ENCODE data around the gene PRKRA. TPM values are rescaled to one million over a fixed set of nuclear protein-coding genes. Genes with fewer than 3 reads are reported as not detected.
"Not testable (repeated sequence)": the region's sequence is repeated elsewhere in the genome, so short reads cannot be mapped to it uniquely, and the experiment has no call there.

The PRKRA gene
- polyA plus RNA-seq, 2 donors = 25.2 to 26.0 TPM

GRCh38 chr2:178419123-178419522 lies 31.9 kb downstream of the PRKRA start:
- Histone ChIP-seq H3K4me1 (ENCODE audit: control insufficient read depth in 2 of 2, insufficient read depth in 2 of 2, low read length in 1 of 2) (no peaks in the 10 kb centered on the region), H3K27ac (ENCODE audit: low read depth in 2 of 2, low read length in 1 of 2) (no peak overlapping the region), H3K36me3 (ENCODE audit: control insufficient read depth in 2 of 2, insufficient read depth in 2 of 2, low read length in 1 of 2) (no peaks in the 10 kb centered on the region), H3K4me3 (ENCODE audit: low read depth in 1 of 2, low read length in 2 of 2) (no peak overlapping the region), H3K27me3 (ENCODE audit: control insufficient read depth in 1 of 2, insufficient read depth in 2 of 2, low read length in 2 of 2) (no peaks in the 10 kb centered on the region), H3K9me3 (ENCODE audit: control insufficient read depth in 2 of 2, insufficient read depth in 1 of 2, low read depth in 1 of 2, low read length in 1 of 2) (no peaks in the 10 kb centered on the region)
- WGBS, 2 donors = 24 to 38% methylated on average over 1 of the region's 1 CpG

- Histone ChIP-seq H3K4me1 (ENCODE audit: control insufficient read depth in 2 of 2, insufficient read depth in 2 of 2, low read length in 1 of 2) (no peaks in the 10 kb centered on the region), H3K27me3 (ENCODE audit: control insufficient read depth in 1 of 2, insufficient read depth in 2 of 2, low read length in 2 of 2) (no peaks in the 10 kb centered on the region), H3K27ac (ENCODE audit: low read depth in 2 of 2, low read length in 1 of 2) (no peak overlapping the region), H3K36me3 (ENCODE audit: control insufficient read depth in 2 of 2, insufficient read depth in 2 of 2, low read length in 1 of 2) (no peaks in the 10 kb centered on the region), H3K4me3 (ENCODE audit: low read depth in 1 of 2, low read length in 2 of 2) (no peak overlapping the region), H3K9me3 (ENCODE audit: control insufficient read depth in 2 of 2, insufficient read depth in 1 of 2, low read depth in 1 of 2, low read length in 1 of 2) (no peaks in the 10 kb centered on the region)
- WGBS, 2 donors = 73 to 86% methylated on average over 1 of the region's 1 CpG
Measured at GRCh38 chr2:178418426-178418825, 32.5 kb downstream of the PRKRA start.

- H3K4me3 ChIP-seq (ENCODE audit: low read depth in 1 of 2, low read length in 2 of 2) = no peak overlapping the region
- no peaks in the 10 kb centered on the region for H3K27me3 ChIP-seq (ENCODE audit: control insufficient read depth in 1 of 2, insufficient read depth in 2 of 2, low read length in 2 of 2)
- 79 to 93% methylated on average over 3 of the region's 3 CpGs for WGBS, 2 donors
- H3K9me3 ChIP-seq (ENCODE audit: control insufficient read depth in 2 of 2, insufficient read depth in 1 of 2, low read depth in 1 of 2, low read length in 1 of 2) = no peaks in the 10 kb centered on the region
- no peaks in the 10 kb centered on the region for H3K4me1 ChIP-seq (ENCODE audit: control insufficient read depth in 2 of 2, insufficient read depth in 2 of 2, low read length in 1 of 2)
- no peak overlapping the region for H3K27ac ChIP-seq (ENCODE audit: low read depth in 2 of 2, low read length in 1 of 2)
- no peaks in the 10 kb centered on the region for H3K36me3 ChIP-seq (ENCODE audit: control insufficient read depth in 2 of 2, insufficient read depth in 2 of 2, low read length in 1 of 2)
Measured at GRCh38 chr2:178417916-178418315, 33.1 kb downstream of the PRKRA start.

GRCh38 chr2:178415979-178416378 lies 35.0 kb downstream of the PRKRA start:
- no peak overlapping the region for H3K4me3 ChIP-seq (ENCODE audit: low read depth in 1 of 2, low read length in 2 of 2)
- H3K27ac ChIP-seq (ENCODE audit: low read depth in 2 of 2, low read length in 1 of 2) = no peak overlapping the region
- no peaks in the 10 kb centered on the region for H3K36me3 ChIP-seq (ENCODE audit: control insufficient read depth in 2 of 2, insufficient read depth in 2 of 2, low read length in 1 of 2)
- no peaks in the 10 kb centered on the region for H3K9me3 ChIP-seq (ENCODE audit: control insufficient read depth in 2 of 2, insufficient read depth in 1 of 2, low read depth in 1 of 2, low read length in 1 of 2)
- H3K4me1 ChIP-seq (ENCODE audit: control insufficient read depth in 2 of 2, insufficient read depth in 2 of 2, low read length in 1 of 2) = no peaks in the 10 kb centered on the region
- H3K27me3 ChIP-seq (ENCODE audit: control insufficient read depth in 1 of 2, insufficient read depth in 2 of 2, low read length in 2 of 2) = no peaks in the 10 kb centered on the region

- Histone ChIP-seq H3K27me3 (ENCODE audit: control insufficient read depth in 1 of 2, insufficient read depth in 2 of 2, low read length in 2 of 2) (no peaks in the 10 kb centered on the region), H3K36me3 (ENCODE audit: control insufficient read depth in 2 of 2, insufficient read depth in 2 of 2, low read length in 1 of 2) (no peaks in the 10 kb centered on the region), H3K27ac (ENCODE audit: low read depth in 2 of 2, low read length in 1 of 2) (peak overlapping the region; percentile 76 to 98), H3K4me3 (ENCODE audit: low read depth in 1 of 2, low read length in 2 of 2) (peak overlapping the region in 1 of 2 donors; percentile 66), H3K9me3 (ENCODE audit: control insufficient read depth in 2 of 2, insufficient read depth in 1 of 2, low read depth in 1 of 2, low read length in 1 of 2) (no peaks in the 10 kb centered on the region), H3K4me1 (ENCODE audit: control insufficient read depth in 2 of 2, insufficient read depth in 2 of 2, low read length in 1 of 2) (no peaks in the 10 kb centered on the region)
- WGBS, 2 donors = 13 to 14% methylated on average over 21 of the region's 21 CpGs
Measured at GRCh38 chr2:178414266-178415247, 36.4 kb downstream of the PRKRA start.

- Histone ChIP-seq H3K4me3 (ENCODE audit: low read depth in 1 of 2, low read length in 2 of 2) (peak overlapping the region; percentile 64 to 66), H3K9me3 (ENCODE audit: control insufficient read depth in 2 of 2, insufficient read depth in 1 of 2, low read depth in 1 of 2, low read length in 1 of 2) (no peaks in the 10 kb centered on the region), H3K36me3 (ENCODE audit: control insufficient read depth in 2 of 2, insufficient read depth in 2 of 2, low read length in 1 of 2) (no peaks in the 10 kb centered on the region), H3K27me3 (ENCODE audit: control insufficient read depth in 1 of 2, insufficient read depth in 2 of 2, low read length in 2 of 2) (no peaks in the 10 kb centered on the region), H3K4me1 (ENCODE audit: control insufficient read depth in 2 of 2, insufficient read depth in 2 of 2, low read length in 1 of 2) (no peaks in the 10 kb centered on the region), H3K27ac (ENCODE audit: low read depth in 2 of 2, low read length in 1 of 2) (peak overlapping the region; percentile 89 to 98)
- WGBS, 2 donors = 0% methylated on average over 45 of the region's 45 CpGs
Measured at GRCh38 chr2:178413472-178414265, 37.3 kb downstream of the PRKRA start.

GRCh38 chr2:178412453-178412852 lies 38.5 kb downstream of the PRKRA start:
- 96 to 99% methylated on average over 8 of the region's 8 CpGs for WGBS, 2 donors

GRCh38 chr2:178412047-178412446 lies 38.9 kb downstream of the PRKRA start:
- Histone ChIP-seq H3K9me3 (ENCODE audit: control insufficient read depth in 2 of 2, insufficient read depth in 1 of 2, low read depth in 1 of 2, low read length in 1 of 2) (no peaks in the 10 kb centered on the region), H3K4me1 (ENCODE audit: control insufficient read depth in 2 of 2, insufficient read depth in 2 of 2, low read length in 1 of 2) (no peaks in the 10 kb centered on the region), H3K4me3 (ENCODE audit: low read depth in 1 of 2, low read length in 2 of 2) (no peak overlapping the region), H3K36me3 (ENCODE audit: control insufficient read depth in 2 of 2, insufficient read depth in 2 of 2, low read length in 1 of 2) (no peaks in the 10 kb centered on the region), H3K27ac (ENCODE audit: low read depth in 2 of 2, low read length in 1 of 2) (no peak overlapping the region), H3K27me3 (ENCODE audit: control insufficient read depth in 1 of 2, insufficient read depth in 2 of 2, low read length in 2 of 2) (no peaks in the 10 kb centered on the region)
- 79 to 81% methylated on average over 3 of the region's 3 CpGs for WGBS, 2 donors

More at GRCh38 chr2:178412453-178412852, 38.5 kb downstream of the PRKRA start:
- H3K36me3 ChIP-seq (ENCODE audit: control insufficient read depth in 2 of 2, insufficient read depth in 2 of 2, low read length in 1 of 2); H3K9me3 ChIP-seq (ENCODE audit: control insufficient read depth in 2 of 2, insufficient read depth in 1 of 2, low read depth in 1 of 2, low read length in 1 of 2); H3K4me1 ChIP-seq (ENCODE audit: control insufficient read depth in 2 of 2, insufficient read depth in 2 of 2, low read length in 1 of 2); H3K27ac ChIP-seq (ENCODE audit: low read depth in 2 of 2, low read length in 1 of 2); H3K4me3 ChIP-seq (ENCODE audit: low read depth in 1 of 2, low read length in 2 of 2); H3K27me3 ChIP-seq (ENCODE audit: control insufficient read depth in 1 of 2, insufficient read depth in 2 of 2, low read length in 2 of 2): not testable (repeated sequence)

GRCh38 chr2:178409261-178409660 lies 41.7 kb downstream of the PRKRA start:
- H3K36me3 ChIP-seq (ENCODE audit: control insufficient read depth in 2 of 2, insufficient read depth in 2 of 2, low read length in 1 of 2) = no peaks in the 10 kb centered on the region
- no peak overlapping the region for H3K4me3 ChIP-seq (ENCODE audit: low read depth in 1 of 2, low read length in 2 of 2)
- whole genome bisulfite sequencing, 2 donors = 78 to 84% methylated on average over 5 of the region's 5 CpGs
- no peak overlapping the region for H3K27ac ChIP-seq (ENCODE audit: low read depth in 2 of 2, low read length in 1 of 2)
- no peaks in the 10 kb centered on the region for H3K9me3 ChIP-seq (ENCODE audit: control insufficient read depth in 2 of 2, insufficient read depth in 1 of 2, low read depth in 1 of 2, low read length in 1 of 2)
- no peaks in the 10 kb centered on the region for H3K27me3 ChIP-seq (ENCODE audit: control insufficient read depth in 1 of 2, insufficient read depth in 2 of 2, low read length in 2 of 2)
- H3K4me1 ChIP-seq (ENCODE audit: control insufficient read depth in 2 of 2, insufficient read depth in 2 of 2, low read length in 1 of 2) = no peaks in the 10 kb centered on the region

Measured in esophagus (tissue), 2 donors.